Stimulated activated CD4-positive, alpha-beta T cell treated with anti-CD3 and anti-CD28 coated beads, Interleukin-1b, Interleukin-23, amount 100 ng/mL, for 4 hours (primary cell): ENCODE measurements around the gene PATJ.
"Not testable (repeated sequence)": the region's sequence is repeated elsewhere in the genome, so short reads cannot be mapped to it uniquely, and the experiment has no call there.

Source experiments
- DNase-seq, 2 donors: peaks; one replicate each; pipeline ENCODE4 v3.0.0-alpha.2; 2020; ENCODE audit warnings: low read depth in 2 of 2

The PATJ gene

GRCh38 chr1:61942856-61943255 lies 200.6 kb downstream of the PATJ start:
- no peak for DNase-seq

DNA sequence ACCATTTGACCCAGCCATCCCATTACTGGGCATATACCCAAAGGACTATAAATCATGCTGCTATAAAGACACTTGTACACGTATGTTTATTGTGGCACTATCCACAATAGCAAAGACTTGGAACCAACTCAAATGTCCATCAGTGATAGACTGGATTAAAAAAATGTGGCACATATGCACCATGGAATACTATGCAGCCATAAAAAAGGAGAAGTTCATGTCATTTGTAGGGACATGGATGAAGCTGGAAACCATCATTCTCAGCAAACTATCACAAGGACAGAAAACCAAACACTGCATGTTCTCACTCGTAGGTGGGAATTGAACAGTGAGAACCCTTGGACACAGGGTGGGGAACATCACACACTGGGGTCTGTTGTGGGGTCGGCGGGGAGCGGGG lies 206.4 kb downstream of the PATJ start:
- DNase-seq, result not testable (repeated sequence)

GRCh38 chr1:61950418-61950817 lies 208.1 kb downstream of the PATJ start:
- no peak for DNase-seq

- DNase-seq, result no peak
Observed at GRCh38 chr1:61951731-61952580, 209.7 kb downstream of the PATJ start.

- no peak for DNase-seq
Observed at GRCh38 chr1:61952675-61953074, 210.4 kb downstream of the PATJ start.

DNA sequence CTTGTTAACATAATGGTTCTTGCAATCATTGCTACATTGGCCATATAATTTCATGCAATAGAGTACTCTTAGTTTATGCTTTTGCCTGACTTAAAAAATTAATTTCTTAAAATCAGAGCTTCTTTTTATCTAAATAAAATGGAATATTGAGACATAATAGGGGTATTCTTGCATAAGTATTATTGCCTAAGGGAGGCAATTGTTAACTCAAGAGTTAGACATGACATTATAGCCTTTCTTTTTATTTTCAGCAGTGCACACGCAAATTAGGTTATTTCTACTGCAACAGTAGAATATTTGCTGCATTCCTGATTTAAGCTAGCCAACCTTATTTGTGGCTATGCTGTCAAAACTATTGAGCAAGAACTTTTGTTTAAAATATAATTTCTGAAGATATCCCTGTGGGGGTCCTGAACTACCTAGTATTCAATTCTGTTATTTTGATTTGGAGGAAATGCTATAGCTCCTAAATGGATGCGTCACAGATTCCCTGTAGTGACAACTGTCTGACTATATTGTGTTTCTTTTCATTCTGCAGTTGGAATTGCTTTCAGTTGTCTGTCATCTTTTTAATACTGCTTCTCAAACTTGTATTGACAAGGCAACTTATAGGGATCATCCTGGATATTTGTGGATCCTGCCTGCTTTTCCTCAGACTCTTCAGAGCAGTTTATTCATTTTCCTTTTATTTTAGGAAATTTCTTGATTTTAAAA lies 211.0 kb downstream of the PATJ start:
- no peak for DNase-seq

DNA sequence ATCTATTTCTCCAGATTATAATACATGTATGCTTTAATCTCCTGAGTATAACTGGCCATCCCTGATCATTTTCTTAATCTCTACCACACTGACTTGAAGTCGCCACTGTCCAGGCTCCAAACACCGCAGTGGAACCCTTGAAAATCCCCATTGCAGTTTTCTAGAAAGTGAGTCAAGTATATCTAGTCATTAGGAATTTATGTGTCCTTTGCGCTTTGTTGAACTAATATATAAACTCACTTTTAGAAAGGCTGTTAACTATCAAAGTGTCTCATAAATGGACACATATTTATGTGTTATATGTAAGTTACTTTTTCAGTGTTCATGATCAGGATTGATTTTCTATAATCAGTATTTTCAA lies 211.5 kb downstream of the PATJ start:
- DNase-seq, result no peak

- DNase-seq, result no peak
Observed at GRCh38 chr1:61955261-61955660, 213.0 kb downstream of the PATJ start.

DNA sequence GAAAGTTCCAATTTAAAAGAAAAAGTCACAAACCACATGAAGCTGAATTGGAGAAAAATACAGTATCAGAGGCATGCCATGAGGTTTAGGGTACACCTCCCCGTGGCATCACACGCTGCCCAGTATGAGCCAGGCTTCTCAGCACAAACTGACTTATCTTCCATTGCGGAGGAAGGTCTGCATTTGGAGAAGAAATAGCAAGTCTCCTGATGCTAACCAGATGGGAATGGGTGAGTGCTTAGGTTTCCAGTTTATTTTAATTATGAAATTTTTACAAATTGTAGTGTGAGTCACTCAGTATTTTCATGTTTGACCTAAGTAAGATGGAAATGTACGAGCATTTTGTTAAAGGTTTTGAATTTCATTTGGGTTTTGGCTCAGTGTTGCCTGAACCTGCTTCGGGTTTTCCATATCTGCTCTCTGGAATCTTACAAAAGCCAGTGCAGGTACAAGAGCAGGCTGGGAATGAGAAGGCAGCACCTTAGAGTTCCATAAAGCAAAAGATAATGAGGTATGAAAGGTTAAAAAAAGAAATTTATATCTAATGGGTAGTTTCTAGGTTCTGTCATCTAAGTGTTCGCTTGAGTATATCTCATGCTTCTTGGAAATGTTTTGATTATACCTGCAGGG lies 213.9 kb downstream of the PATJ start:
- no peak for DNase-seq

DNA sequence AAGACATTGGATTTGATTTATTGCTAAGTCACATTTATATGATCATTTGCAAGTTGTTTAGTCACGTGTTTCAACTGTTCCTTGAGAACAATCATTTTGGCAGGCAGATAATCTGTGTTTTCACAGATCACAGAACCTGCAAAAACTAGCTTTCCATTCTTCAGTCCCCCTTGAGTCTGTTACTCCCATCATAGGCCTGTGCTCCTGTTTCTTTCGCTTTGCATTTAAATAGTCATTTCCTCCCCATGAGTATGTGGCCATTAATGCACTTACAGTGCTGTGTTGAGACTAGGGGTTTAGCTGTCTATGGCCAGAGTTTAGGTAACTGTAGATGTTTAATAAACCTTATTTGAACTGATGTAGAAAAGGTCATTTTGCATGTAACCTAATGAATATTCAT lies 214.5 kb downstream of the PATJ start:
- no peak for DNase-seq

- DNase-seq, result no peak
Observed at GRCh38 chr1:61961009-61961408, 218.7 kb downstream of the PATJ start.

GRCh38 chr1:61962631-61963030 lies 220.4 kb downstream of the PATJ start:
- DNase-seq, result no peak

DNA sequence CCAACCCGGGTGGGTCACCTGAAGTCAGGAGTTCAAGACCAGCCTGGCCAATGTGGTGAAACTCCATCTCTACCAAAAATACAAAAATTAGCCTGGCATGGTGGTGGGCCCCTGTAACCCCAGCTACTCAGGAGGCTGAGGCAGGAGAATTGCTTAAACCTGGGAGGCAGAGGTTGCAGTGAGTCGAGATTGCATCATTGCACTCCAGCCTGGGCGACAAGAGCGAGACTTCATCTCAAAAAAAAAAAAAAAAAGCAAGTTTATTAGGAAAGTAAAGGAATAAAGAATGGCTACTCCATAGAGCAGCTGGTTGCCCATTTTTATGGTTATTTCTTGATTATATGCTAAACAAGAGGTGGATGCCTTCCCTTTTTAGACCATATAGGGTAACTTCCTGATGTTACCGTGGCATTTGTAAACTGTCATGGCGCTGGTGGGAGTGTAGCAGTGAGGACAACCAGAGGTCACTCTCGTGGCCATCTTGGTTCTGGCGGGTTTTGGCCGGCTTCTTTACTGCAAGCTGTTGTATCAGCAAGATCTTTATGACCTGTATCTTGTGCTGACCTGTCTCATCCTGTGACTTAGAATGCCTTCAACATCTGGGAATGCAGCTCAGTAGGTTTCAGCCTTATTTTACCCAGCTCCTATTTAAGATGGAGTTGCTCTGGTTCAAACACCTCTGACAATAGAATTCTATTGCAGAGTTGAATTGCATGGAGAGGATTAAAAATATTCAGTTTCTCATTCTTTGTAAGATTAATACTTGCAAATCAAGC lies 224.4 kb downstream of the PATJ start:
- DNase-seq, result not testable (repeated sequence)

- no peak for DNase-seq
Observed at GRCh38 chr1:61967750-61968149, 225.5 kb downstream of the PATJ start.

- no peak for DNase-seq
Observed at GRCh38 chr1:61968869-61969268, 226.6 kb downstream of the PATJ start.

DNA sequence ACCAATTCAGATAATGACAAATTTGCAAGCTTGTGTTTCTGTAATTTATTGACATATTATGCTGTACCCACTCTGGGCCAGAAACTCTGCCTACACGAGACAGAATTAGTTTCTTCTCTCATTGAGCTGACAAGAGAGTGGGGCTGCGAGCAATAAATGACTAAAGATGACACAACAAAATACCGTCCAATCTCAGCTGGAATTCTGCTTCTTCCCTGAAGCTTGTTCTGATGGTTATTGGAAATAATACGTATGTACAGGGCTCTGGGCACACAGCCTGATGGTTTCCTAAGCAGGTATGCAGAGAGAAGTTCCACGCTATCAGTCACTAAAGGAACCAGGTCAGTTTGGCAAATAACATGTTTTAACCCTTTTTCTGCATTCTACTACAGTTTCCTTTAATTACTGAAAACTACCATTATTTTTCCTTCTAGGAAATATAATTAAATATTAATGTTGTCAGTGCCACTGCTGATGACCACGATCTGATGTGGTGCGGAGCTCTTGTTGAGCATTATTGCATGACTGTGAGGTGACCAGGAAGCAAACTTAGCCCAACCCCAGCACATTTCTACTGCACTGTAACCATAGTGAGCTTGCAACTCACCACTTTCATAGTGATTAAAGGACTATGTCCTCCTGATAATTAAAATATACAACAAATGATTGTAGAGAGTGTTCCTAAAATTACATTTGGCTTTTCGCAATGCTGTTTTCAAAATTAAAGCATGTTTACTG lies 231.0 kb downstream of the PATJ start:
- DNase-seq, result no peak

DNA sequence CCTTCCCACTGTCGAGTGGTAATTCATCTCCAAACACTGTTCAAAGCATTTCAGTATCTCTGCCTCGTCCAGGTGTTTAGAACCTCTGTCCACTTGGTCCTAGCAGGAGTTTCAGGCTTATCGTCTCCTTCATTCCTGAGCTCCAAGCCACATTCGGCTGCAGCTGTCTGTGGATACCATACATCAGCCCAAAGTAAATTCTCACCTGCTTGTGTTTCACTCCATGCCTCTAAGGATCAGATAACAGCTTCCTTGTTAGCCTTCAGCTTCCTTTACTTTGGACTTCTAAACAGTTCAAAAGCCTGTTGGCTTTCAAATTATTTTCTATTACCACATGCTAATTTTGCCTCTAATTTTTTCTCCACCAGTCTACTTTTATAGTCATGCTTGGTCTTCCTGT lies 233.4 kb downstream of the PATJ start:
- DNase-seq, result no peak

DNA sequence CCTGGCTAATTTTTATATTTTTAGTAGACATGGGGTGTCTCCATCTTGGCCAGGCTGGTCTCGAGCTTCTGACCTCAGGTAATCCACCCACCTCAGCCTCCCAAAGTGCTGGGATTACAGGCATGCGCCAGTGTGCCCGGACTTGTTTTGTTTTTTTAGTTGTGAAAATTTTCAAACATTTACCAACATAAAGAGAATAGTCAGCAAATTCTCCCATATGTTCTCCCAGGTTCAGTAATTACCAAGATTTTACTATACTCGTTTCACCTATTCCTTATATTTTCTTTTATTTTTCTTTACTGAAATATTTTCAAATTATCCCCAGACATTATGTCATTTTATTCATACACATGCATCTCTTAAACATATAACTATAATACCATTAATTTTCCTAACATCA lies 234.3 kb downstream of the PATJ start:
- DNase-seq, result no peak

GRCh38 chr1:61978796-61979195 lies 236.5 kb downstream of the PATJ start:
- DNase-seq, result no peak

DNA sequence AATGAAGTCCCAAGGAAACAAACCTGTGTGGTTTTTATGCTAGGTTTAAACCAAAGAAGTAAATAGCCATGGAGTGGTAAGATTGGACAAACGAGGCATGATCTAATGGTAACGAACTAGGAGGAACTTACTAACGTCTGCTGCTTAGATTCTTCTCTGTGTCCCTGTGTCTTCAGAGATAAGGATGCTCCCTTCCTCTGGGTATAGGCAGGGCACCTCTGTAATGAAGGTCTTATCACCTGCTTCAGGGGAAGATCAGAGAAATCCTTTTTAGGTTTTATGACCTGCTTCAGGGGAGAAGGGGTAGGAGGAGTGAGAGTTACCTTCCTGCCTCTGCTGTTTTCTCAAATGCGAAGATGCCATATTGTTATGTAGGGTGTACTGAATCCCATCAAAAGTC lies 237.4 kb downstream of the PATJ start:
- no peak for DNase-seq

DNA sequence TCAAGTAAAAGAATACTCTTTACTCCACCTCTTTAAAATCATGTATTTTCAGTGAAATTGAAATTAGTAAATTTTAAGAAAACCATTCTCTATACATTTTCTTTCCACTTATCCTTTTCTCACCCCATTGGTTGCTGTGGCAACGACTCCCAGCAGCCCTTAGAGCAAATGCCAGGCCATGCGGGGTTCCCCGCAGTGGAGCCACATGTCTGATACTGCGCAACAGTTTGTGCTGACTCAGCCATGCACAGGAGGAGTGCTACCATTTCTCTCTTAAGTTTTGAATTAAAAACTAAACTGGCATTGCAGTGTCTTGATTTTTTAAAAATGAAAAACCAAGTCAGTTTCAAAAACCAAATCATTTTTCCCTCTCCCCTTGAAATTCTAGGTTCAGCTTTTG lies 238.3 kb downstream of the PATJ start:
- no peak for DNase-seq
